GM13977 (cell line): ENCODE measurements around the gene LGR4.

Experiments used
- DNase-seq: peaks from one replicate; pipeline ENCODE4 v3.0.0; 2012; ENCODE audit warnings: low spot score
- CTCF ChIP-seq: IDR thresholded peaks from 2 replicates; pipeline ENCODE4 v1.5.1; 2012; ENCODE audit warnings: mild to moderate bottlenecking, control low read depth; ENCODE audit not compliant: insufficient read depth; ENCODE audit errors: extremely low read depth, missing control alignments
- in situ Hi-C: fragments of 300-500 bp; cut with MboI; formaldehyde crosslinking; loops from one replicate; pipeline ENCODE4 v1.12.0; 2022; ENCODE audit warnings: low sequenced_read_pairs, low pct_unique_long_range_greater_than_20kb, mixed read lengths, inconsistent platforms; ENCODE audit not compliant: unreplicated experiment

The LGR4 gene

GRCh38 chr11:27410272-27410671 lies 62.3 kb downstream of the LGR4 start:
- in situ Hi-C loops = no loop called here
- DNase-seq = no peak
- no peak for TF ChIP-seq CTCF

- DNase-seq = no peak
- in situ Hi-C loops = no loop called here
Observed at GRCh38 chr11:27409742-27410141, 62.8 kb downstream of the LGR4 start.

GRCh38 chr11:27409049-27409448 lies 63.5 kb downstream of the LGR4 start:
- DNase-seq = no peak
- TF ChIP-seq CTCF = no peak
- in situ Hi-C loops = no loop called here

More at GRCh38 chr11:27409742-27410141, 62.8 kb downstream of the LGR4 start:
- no peak for TF ChIP-seq CTCF

GRCh38 chr11:27408246-27408800 lies 64.3 kb downstream of the LGR4 start:
- DNase-seq = no peak
- TF ChIP-seq CTCF = no peak
- in situ Hi-C loops = no loop called here

GRCh38 chr11:27406498-27407354 lies 65.9 kb downstream of the LGR4 start:
- DNase-seq = no peak
- TF ChIP-seq CTCF = no peak
- in situ Hi-C loops = no loop called here

GRCh38 chr11:27405134-27405533 lies 67.5 kb downstream of the LGR4 start:
- in situ Hi-C loops = no loop called here
- TF ChIP-seq CTCF = no peak
- DNase-seq = no peak
